A549 (cell line): ENCODE data around the gene UTP14C.

ENCODE experiments used
- CHD2 ChIP-seq: fragments of 150-350 bp; IDR thresholded peaks from 2 replicates; pipeline ENCODE4 v1.6.1; 2014; ENCODE audit warnings: low read length; ENCODE audit not compliant: partially characterized antibody
- MAZ ChIP-seq: fragments of 150-350 bp; IDR thresholded peaks from 2 replicates; pipeline ENCODE4 v1.6.1; 2014; ENCODE audit warnings: antibody characterized with exemption, low read depth, low read length, borderline replicate concordance
- POLR2A ChIP-seq: IDR thresholded peaks from 2 replicates; pipeline ENCODE4 v1.6.1; 2012; ENCODE audit warnings: mild to moderate bottlenecking, low read length
- POLR2AphosphoS2 ChIP-seq: conservative IDR thresholded peaks from 2 replicates; pipeline ENCODE4 v1.6.1; 2012; ENCODE audit warnings: low read length, improper control_type of control experiment, inconsistent platforms
- SMC3 ChIP-seq: fragments of >200 bp; sonication (Bioruptor Twin); formaldehyde crosslinking; IDR thresholded peaks from 3 replicates; pipeline ENCODE4 v1.6.1; 2018; ENCODE audit warnings: inconsistent platforms
- TF ChIP-seq, protein P1 (sequence below): IDR thresholded peaks from 2 replicates; pipeline ENCODE4 v1.6.1; 2012
- TF ChIP-seq, protein P2 (sequence below): fragments of >200 bp; sonication (Bioruptor Twin); formaldehyde crosslinking; IDR thresholded peaks from 3 replicates; pipeline ENCODE4 v1.5.1; 2016
- TF ChIP-seq, protein P3 (sequence below): IDR thresholded peaks from 2 replicates; pipeline ENCODE4 v1.6.1; 2012

DNA sequence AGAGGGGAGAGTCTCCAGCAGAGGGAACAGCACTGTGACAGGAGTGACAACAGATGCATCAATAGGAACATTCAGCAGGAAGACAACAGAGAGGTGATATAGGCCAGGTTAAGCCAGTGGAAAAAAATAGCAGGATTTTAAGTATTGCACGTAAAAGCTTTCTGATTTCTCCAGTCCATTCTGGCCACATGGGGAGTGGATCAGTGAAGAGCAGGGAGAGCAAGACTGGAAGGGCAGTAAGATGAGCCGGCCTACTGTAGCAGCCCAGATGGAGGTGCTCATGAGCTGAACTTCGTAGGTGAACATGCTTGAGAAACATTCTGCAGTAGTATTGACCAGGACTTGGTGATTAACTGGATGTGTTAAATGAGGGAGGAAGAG is 1.7 kb downstream of the UTP14C start:
- TF ChIP-seq POLR2A (no peak), CHD2 (no peak), POLR2AphosphoS2 (no peak), MAZ (no peak), SMC3 (no peak)
- TF ChIP-seq, protein P1, sequence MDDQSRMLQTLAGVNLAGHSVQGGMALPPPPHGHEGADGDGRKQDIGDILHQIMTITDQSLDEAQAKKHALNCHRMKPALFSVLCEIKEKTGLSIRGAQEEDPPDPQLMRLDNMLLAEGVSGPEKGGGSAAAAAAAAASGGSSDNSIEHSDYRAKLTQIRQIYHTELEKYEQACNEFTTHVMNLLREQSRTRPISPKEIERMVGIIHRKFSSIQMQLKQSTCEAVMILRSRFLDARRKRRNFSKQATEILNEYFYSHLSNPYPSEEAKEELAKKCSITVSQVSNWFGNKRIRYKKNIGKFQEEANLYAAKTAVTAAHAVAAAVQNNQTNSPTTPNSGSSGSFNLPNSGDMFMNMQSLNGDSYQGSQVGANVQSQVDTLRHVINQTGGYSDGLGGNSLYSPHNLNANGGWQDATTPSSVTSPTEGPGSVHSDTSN = no peak
- TF ChIP-seq, protein P2, sequence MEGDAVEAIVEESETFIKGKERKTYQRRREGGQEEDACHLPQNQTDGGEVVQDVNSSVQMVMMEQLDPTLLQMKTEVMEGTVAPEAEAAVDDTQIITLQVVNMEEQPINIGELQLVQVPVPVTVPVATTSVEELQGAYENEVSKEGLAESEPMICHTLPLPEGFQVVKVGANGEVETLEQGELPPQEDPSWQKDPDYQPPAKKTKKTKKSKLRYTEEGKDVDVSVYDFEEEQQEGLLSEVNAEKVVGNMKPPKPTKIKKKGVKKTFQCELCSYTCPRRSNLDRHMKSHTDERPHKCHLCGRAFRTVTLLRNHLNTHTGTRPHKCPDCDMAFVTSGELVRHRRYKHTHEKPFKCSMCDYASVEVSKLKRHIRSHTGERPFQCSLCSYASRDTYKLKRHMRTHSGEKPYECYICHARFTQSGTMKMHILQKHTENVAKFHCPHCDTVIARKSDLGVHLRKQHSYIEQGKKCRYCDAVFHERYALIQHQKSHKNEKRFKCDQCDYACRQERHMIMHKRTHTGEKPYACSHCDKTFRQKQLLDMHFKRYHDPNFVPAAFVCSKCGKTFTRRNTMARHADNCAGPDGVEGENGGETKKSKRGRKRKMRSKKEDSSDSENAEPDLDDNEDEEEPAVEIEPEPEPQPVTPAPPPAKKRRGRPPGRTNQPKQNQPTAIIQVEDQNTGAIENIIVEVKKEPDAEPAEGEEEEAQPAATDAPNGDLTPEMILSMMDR = no peak
- TF ChIP-seq, protein P3, sequence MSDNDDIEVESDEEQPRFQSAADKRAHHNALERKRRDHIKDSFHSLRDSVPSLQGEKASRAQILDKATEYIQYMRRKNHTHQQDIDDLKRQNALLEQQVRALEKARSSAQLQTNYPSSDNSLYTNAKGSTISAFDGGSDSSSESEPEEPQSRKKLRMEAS = no peak
